IMR-90 (cell line): ENCODE data around the gene PSME4. TPM values are rescaled to one million over a fixed set of nuclear protein-coding genes. Genes with fewer than 3 reads are reported as not detected.

Experiments used
- ATAC-seq: fragments of 200-7000 bp; cut with Tn5 transposase; 2 replicates; pipeline ENCODE4 v1.9.1; 2020; ENCODE audit warnings: low read depth, mild to moderate bottlenecking, moderate library complexity
- BruUV-seq: library from RNA; stranded (reverse); fragments of 400-500 nt; replicated peaks from 2 replicates; lab custom pipeline; 2021; lab: Mats Ljungman, UMichigan
- CTCF ChIA-PET: fragments of 300-600 bp; formaldehyde crosslinking; extraction: SDS; loops from one replicate; lab custom pipeline; 2021; ENCODE audit warnings: antibody characterized with exemption; lab: Yijun Ruan, JAX
- POLR2A ChIA-PET: fragments of 300-600 bp; sonication (Branson Sonifier 250); formaldehyde crosslinking; loops from one replicate; lab custom pipeline; 2022; ENCODE audit warnings: antibody characterized with exemption; ENCODE audit not compliant: unreplicated experiment; lab: Charles Lee
- DNase-seq: peaks from one replicate; pipeline ENCODE4 v3.0.0; 2013
- H2AFZ ChIP-seq: replicated peaks from 2 replicates; pipeline ENCODE3; 2013; ENCODE audit warnings: low read length, mild to moderate bottlenecking; ENCODE audit not compliant: poor library complexity
- H2AK5ac ChIP-seq: 2 replicates; pipeline ENCODE4 v1.6.1; 2013; ENCODE audit warnings: low read depth, low read length, inconsistent platforms
- H2AK9ac ChIP-seq: replicated peaks from 2 replicates; pipeline ENCODE3; 2013; ENCODE audit warnings: mild to moderate bottlenecking, low read depth, low read length, moderate library complexity; ENCODE audit not compliant: poor library complexity
- H2BK120ac ChIP-seq: 2 replicates; pipeline ENCODE4 v1.6.1; 2013; ENCODE audit warnings: low read depth, low read length, inconsistent platforms
- H2BK15ac ChIP-seq: 3 replicates; pipeline ENCODE4 v1.6.1; 2013; ENCODE audit warnings: low read depth, low read length, inconsistent platforms
- H2BK20ac ChIP-seq: 2 replicates; pipeline ENCODE4 v1.6.1; 2013; ENCODE audit warnings: low read depth, mild to moderate bottlenecking, inconsistent platforms, low read length, moderate library complexity
- H2BK5ac ChIP-seq: 2 replicates; pipeline ENCODE4 v1.6.1; 2013; ENCODE audit warnings: mild to moderate bottlenecking, low read depth, low read length, inconsistent platforms; ENCODE audit not compliant: poor library complexity, severe bottlenecking
- H3K14ac ChIP-seq: replicated peaks from 2 replicates; pipeline ENCODE4 v1.6.1; 2013; ENCODE audit warnings: low read depth, low read length, inconsistent platforms
- H3K18ac ChIP-seq: 2 replicates; pipeline ENCODE4 v1.6.1; 2013; ENCODE audit warnings: low read depth, low read length, control low read depth
- H3K23ac ChIP-seq: 2 replicates; pipeline ENCODE4 v1.6.1; 2013; ENCODE audit warnings: low read depth, low read length, inconsistent platforms
- H3K27ac ChIP-seq: 2 replicates; pipeline ENCODE4 v1.5.1; 2013; ENCODE audit warnings: mild to moderate bottlenecking, control low read depth, low read length; ENCODE audit not compliant: insufficient read depth
- H3K27me3 ChIP-seq: 2 replicates; pipeline ENCODE4 v1.6.1; 2013; ENCODE audit warnings: low read length; ENCODE audit not compliant: control insufficient read depth, insufficient read depth
- H3K36me3 ChIP-seq: 2 replicates; pipeline ENCODE4 v1.6.1; 2013; ENCODE audit warnings: low read length, mixed read lengths; ENCODE audit not compliant: control insufficient read depth, insufficient read depth
- H3K4ac ChIP-seq: 2 replicates; pipeline ENCODE4 v1.6.1; 2013; ENCODE audit warnings: low read depth, low read length, inconsistent platforms
- H3K4me1 ChIP-seq: 2 replicates; pipeline ENCODE4 v1.6.1; 2013; ENCODE audit warnings: low read length, mixed read lengths; ENCODE audit not compliant: control insufficient read depth, insufficient read depth
- H3K4me2 ChIP-seq: 2 replicates; pipeline ENCODE4 v1.6.1; 2013; ENCODE audit warnings: low read depth, mild to moderate bottlenecking, control low read depth, low read length, moderate library complexity
- H3K4me3 ChIP-seq: 2 replicates; pipeline ENCODE4 v1.5.1; 2013; ENCODE audit warnings: low read depth, mild to moderate bottlenecking, control low read depth, low read length, moderate library complexity; ENCODE audit not compliant: insufficient read depth
- H3K56ac ChIP-seq: 2 replicates; pipeline ENCODE4 v1.6.1; 2013; ENCODE audit warnings: low read length, inconsistent platforms; ENCODE audit not compliant: insufficient read depth; ENCODE audit errors: extremely low read depth
- H3K79me1 ChIP-seq, 2 experiments: 2 replicates each; pipeline ENCODE4 v1.6.1; 2013; ENCODE audit warnings: low read length in 2 of 2, inconsistent platforms in 1 of 2, low read depth in 1 of 2
- H3K9ac ChIP-seq: 2 replicates; pipeline ENCODE4 v1.6.1; 2013; ENCODE audit warnings: low read depth, low read length, control low read depth
- H3K9me1 ChIP-seq: 2 replicates; pipeline ENCODE4 v1.6.1; 2013; ENCODE audit warnings: low read length, inconsistent platforms; ENCODE audit not compliant: insufficient read depth
- H3K9me3 ChIP-seq: 2 replicates; pipeline ENCODE4 v1.6.1; 2013; ENCODE audit warnings: low read length; ENCODE audit not compliant: control insufficient read depth, insufficient read depth
- H4K20me1 ChIP-seq: 2 replicates; pipeline ENCODE4 v1.6.1; 2013; ENCODE audit warnings: low read length, inconsistent platforms; ENCODE audit not compliant: insufficient read depth
- H4K5ac ChIP-seq: 2 replicates; pipeline ENCODE4 v1.6.1; 2013; ENCODE audit warnings: mild to moderate bottlenecking, low read depth, low read length, control low read depth
- H4K8ac ChIP-seq, 2 experiments: 2 replicates each; pipeline ENCODE4 v1.6.1; 2013; ENCODE audit warnings: low read depth in 2 of 2, low read length in 2 of 2, control low read depth in 1 of 2, inconsistent platforms in 1 of 2
- H4K91ac ChIP-seq: 2 replicates; pipeline ENCODE4 v1.6.1; 2013; ENCODE audit warnings: low read depth, low read length, inconsistent platforms; ENCODE audit not compliant: insufficient read depth
- FOS ChIP-seq: fragments of 150-350 bp; IDR thresholded peaks from 2 replicates; pipeline ENCODE4 v1.6.1; 2016; ENCODE audit warnings: low read depth, low read length
- WGBS, 2 experiments: methylation state at CpG; one replicate each; pipeline versions ENCODE4 v1.1.5 to v1.1.7; 2013; ENCODE audit warnings: missing lambda C conversion rate in 2 of 2; ENCODE audit not compliant: insufficient read length in 1 of 2; ENCODE audit errors: extremely low coverage in 2 of 2; 5-methylcytosine and 5-hydroxymethylcytosine counted together
- dilution Hi-C: fragments of 300-500 bp; cut with HindIII; formaldehyde crosslinking; loops from one replicate; pipeline ENCODE4 v1.14.3; 2018; ENCODE audit warnings: low sequenced_read_pairs; ENCODE audit not compliant: unreplicated experiment
- in situ Hi-C: fragments of 300-500 bp; cut with MboI; formaldehyde crosslinking; loops from 3 replicates; pipeline ENCODE4 v1.14.3; 2019; ENCODE audit warnings: low sequenced_read_pairs, inconsistent platforms, mixed read lengths
- intact Hi-C: fragments of 100-400 bp; cut with micrococcal nuclease; formaldehyde crosslinking; loops from 2 replicates; pipeline ENCODE4 v1.10.0; 2022
- polyA plus RNA-seq, 3 experiments: library from polyadenylated mRNA; depleted of rRNA; stranded (reverse); fragments of >200 nt; gene quantifications; 2 replicates each; pipeline ENCODE4 v1.2.3, GENCODE V29; 2012; ENCODE audit warnings: low replicate concordance in 1 of 3
- total RNA-seq: library from RNA; depleted of rRNA; stranded (reverse); fragments of >200 nt; gene quantifications from 2 replicates; pipeline ENCODE4 v1.2.3, GENCODE V29; 2012

PSME4 gene
- total and polyA plus RNA-seq, 2 of the 4 experiments (the other 2 are of a cell fraction), result 28.2 to 61.3 TPM

DNA sequence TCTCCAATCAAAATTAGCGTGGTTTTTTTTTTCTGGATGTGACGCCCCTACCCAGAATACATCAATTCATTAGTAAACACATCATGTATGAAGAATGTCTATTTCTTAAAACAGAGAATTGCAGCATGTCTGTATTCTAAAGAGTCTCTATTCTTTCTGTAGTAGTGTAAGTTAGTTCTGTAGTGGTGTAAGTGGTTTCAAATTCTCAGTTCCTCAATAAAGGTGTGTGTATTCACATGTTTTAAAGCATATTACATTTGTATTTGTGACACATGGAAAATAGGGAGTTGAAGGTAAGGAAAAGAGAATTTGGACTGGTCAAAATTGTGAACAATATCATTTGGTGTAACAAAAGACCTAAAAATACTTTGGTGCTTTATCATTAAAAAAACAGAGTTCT lies 103.0 kb downstream of the PSME4 start:
- Histone ChIP-seq H4K8ac (no peak overlapping the region), H4K91ac (no peak overlapping the region), H3K23ac (no peak overlapping the region), H3K18ac (no peak overlapping the region), H3K9me3 (no peaks in the 10 kb centered on the region), H2AK9ac (no peak overlapping the region), H3K9ac (no peak overlapping the region), H3K4me3 (no peak overlapping the region), H2AFZ (no peak overlapping the region), H3K9me1 (no peaks in the 10 kb centered on the region; the same call in 1 of the 2 replicates), H3K14ac (no peak overlapping the region), H3K36me3 (peaks cover 24% of the 10 kb centered on the region), H2BK120ac (no peak overlapping the region), H3K27ac (no peak overlapping the region), H3K27me3 (no peaks in the 10 kb centered on the region), H4K5ac (no peak overlapping the region), H3K4ac (no peak overlapping the region), H2BK5ac (no peak overlapping the region), H3K79me1 (peaks cover 2 to 10% of the 10 kb centered on the region in 2 experiments; a peak in 3 of 4 replicates), H2BK15ac (no peak overlapping the region), H3K4me2 (no peak overlapping the region), H3K56ac (no peak overlapping the region), H3K4me1 (no peaks in the 10 kb centered on the region), H2BK20ac (no peak overlapping the region), H2AK5ac (no peak overlapping the region), H4K20me1 (no peaks in the 10 kb centered on the region)
- ChIA-PET POLR2A (no interaction called here), CTCF (interaction anchor here (1.2 kb wide), 1 partner anchor 9 kb away, joined by 4 read pairs; no protein-coding TSS in a partner anchor)
- in situ Hi-C loops (no loop called here), intact Hi-C loops (no loop called here), dilution Hi-C loops (no loop called here)
- no peak for TF ChIP-seq FOS
- no TSS peak for BruUV-seq
- no peak for ATAC-seq
- WGBS, 2 experiments, result no CpG with 5 or more reads among the region's 2 CpGs
- DNase-seq, result no peak
